CD4-positive, alpha-beta T cell treated with Interleukin-12 subunit alpha and Interleukin-12 subunit beta, for 1 hour (primary cell): ENCODE measurements around the gene FAM25C.
"Not testable (repeated sequence)": the region's sequence is repeated elsewhere in the genome, so short reads cannot be mapped to it uniquely, and the experiment has no call there.

Source experiments
- DNase-seq: peaks from one replicate; pipeline ENCODE4 v3.0.0-alpha.2; 2020

The FAM25C gene

DNA sequence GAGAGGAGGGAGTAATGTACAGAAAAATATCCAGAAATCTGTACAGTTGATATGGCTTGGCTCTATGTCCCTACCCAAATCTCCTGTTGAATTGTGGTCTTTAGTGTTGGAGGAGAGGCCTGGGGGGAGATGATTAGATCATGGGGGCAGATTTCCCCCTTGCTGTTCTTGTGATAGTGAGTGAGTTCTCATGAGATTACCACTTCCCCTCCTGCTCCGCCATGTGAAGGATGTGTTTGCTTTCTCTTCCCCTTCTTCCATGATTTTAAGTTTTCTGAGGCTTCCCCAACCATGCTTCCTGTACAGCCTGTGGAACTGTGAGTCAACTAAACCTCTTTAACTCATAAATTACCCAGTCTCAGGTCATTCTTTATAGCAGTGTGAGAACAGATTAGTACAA is 52.2 kb downstream of the FAM25C start:
- not testable (repeated sequence) for DNase-seq
